Inferior parietal cortex (tissue), 1 donor: Measurements from ENCODE around the gene EVI5.
"Not testable (repeated sequence)": the region's sequence is repeated elsewhere in the genome, so short reads cannot be mapped to it uniquely, and the experiment has no call there.

ENCODE experiments used
- DNase-seq: peaks from one replicate; pipeline ENCODE4 v3.0.0-alpha.2; 2016; ENCODE audit errors: extremely low spot score

Gene EVI5

DNA sequence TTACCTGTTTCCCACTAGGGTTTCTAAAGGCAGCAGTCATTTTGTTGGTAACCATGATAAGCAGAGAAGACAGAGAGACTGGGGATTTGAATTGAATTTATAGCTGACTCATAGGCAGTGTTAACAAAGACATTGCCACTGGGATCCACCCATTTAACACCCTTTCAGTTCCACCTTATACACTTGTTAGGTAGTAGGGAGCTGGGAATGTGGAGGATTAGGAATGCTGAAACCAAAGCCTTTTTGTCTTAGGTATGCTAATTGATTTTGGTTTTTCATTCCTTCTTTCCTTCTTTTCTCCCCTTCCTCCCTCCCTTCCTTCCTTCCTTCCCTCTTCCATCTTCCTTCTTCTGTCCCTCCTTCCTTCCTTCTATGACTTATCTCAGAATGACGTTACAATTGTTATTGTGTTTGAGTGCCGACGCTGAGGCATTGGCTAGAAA, 7.5 kb upstream of the EVI5 start:
- DNase-seq, result no peak

DNA sequence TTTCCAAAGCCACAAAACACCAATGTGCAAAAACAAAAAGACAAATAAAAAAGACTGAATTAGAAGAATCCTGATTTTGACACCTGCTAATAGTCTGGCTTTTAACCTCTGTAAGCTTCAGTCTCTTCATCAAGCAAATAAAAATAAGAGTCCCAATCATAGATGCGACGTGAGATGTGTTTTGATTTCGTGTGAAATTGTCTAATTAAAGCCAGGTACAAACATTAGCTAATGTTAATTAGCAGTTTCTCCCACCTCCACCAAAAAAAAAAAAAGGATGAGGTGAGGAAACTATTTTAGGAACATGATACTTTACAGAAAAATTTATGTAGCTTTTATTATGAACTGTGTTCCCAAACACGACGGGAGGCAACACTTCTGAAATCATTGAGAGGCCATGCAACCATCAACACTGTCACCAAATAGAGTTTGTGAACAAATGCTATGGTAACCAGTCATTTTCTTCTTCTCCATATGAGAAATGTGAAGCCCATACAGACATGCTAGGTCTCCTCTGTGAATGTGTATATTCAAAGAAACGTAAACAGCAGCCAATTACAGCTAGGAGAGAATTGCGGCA, 6.7 kb upstream of the EVI5 start:
- DNase-seq, result no peak

DNA sequence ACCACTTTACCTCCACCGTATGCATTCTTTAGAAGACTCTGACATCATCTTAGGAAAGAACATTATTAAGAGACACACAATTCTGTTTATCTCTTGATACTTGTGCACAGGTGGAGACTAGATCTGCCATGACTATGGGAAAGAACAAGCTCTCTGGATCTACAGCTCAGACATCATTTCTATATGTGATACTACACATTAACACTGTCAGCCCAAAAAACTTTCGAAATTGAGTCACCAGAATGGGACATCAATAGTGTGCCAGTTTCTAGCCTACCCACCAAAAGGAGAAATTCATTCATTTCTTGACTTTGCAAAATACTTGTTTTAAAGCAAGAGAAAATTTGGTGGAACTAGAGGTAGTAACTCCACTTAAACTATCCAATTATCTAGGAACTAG, 6.0 kb upstream of the EVI5 start:
- DNase-seq, result no peak

DNA sequence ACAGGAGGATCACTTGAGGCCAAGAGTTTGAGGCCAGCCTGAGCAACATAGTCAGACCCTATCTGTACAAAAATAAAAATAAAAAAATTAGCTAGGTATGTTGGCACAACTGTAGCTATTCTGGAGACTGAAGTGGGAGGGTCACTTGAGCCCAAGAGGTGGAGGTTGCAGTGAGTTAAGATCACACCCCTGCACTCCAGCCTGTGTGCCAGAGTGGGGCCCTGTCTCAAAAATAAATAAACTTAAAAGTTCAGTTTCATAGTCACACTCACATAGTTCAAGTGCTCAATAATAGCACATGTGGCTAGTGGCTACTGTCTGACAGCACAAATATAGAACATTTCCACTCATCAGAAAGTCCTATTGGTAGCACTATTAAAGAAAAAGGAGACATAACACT, 5.2 kb upstream of the EVI5 start:
- DNase-seq, result no peak

DNA sequence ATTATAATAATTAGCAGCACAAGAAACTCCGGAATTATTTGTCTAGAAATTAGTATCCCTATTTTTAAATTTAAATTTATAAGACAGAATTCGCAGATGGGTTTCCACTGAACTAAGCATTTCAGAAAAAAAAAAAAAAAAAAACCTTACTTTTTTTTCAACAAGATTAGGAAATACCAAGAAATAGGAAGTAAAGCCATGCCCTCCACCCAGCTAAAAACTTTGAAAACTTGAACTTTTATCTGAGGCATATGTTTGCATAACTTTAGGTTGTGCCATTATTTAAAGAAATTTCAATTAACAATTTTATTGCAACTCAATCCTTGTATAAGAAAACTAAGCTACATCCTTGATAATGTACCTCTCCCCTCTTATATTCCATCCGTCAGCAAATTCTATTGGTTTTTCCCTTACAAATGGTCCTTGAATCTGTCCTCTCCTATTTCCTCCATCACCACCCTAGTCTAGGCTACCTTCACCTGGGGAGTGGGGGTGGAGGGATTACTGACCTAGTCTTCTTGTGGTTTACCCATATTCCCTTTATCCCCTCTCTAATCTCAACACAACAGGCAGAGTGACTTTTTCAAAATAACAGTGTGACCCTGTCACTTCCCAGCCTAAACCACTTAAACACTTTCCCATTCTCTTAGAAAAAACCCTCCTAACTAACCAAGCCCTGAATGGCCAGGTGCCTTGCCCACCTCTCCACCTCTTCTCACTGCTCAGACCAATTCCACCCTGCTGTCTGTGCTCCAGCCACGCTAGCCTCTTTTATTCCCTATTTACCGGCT, 1.4 kb upstream of the EVI5 start:
- DNase-seq, result no peak

DNA sequence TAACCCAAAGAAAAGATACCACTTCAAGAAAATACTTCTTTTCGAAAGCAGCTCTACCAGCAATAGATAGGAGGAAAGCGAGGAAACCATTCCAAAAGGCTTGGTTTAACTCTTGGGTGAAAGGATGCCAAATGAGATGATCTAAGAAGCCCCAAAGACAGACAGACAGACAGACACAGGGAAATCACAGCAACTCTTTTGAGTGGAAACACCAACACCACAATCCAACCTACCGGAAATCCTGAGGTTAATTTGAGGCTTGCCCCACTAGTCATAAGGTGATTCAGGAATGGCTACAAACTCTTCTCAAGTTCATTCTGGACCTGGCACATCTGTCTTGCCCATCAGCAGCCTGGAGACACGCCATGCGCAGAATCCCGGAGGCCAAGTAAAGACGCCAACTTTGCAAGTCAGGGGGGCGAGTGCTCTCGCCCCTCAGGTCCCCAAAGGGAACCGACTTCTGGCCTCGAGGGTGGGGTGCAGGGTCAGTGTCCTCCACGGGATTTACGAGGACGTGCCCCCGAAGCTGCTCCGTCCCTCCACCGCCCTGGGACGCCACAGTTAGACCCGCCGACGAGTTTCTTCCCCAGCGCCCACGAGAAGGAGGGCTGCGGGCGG, 778 bp downstream of the EVI5 start:
- DNase-seq, result no peak

DNA sequence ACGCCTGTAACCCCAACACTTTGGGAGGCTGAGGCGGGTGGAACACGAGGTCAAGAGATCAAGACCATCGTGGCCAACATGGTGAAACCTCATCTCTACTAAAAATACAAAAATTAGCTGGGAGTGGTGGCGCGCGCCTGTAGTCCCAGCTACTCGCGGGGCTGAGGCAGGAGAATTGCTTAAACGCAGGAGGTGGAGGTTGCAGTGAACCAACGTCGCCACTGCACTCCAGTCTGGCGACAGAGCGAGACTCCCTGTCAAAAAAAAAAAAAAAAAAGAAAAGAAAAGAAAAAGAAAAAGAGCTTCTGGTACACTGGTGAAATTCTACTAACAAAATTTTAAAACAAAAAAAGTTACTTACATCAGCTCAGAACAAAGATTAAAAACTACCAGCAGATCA, 1.4 kb downstream of the EVI5 start:
- DNase-seq, result not testable (repeated sequence)

DNA sequence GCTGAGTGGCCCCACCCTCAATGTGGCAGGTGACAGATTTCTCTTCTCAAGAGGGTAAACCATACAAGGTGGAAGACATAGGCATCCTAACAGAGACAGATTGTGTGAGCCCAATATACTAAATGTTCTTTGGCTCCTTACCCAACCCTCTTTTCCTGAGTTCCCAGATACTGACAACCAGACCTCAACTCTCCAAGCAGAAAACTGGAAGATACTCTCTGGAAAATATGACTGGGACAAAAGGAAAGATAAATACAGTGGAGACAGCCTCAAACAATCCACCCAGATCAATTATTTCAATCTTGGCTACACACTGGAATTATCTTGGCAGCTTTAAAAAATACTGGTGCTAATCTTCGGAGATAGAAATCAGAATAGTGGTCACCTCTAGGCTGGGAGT, 6.5 kb downstream of the EVI5 start:
- no peak for DNase-seq

DNA sequence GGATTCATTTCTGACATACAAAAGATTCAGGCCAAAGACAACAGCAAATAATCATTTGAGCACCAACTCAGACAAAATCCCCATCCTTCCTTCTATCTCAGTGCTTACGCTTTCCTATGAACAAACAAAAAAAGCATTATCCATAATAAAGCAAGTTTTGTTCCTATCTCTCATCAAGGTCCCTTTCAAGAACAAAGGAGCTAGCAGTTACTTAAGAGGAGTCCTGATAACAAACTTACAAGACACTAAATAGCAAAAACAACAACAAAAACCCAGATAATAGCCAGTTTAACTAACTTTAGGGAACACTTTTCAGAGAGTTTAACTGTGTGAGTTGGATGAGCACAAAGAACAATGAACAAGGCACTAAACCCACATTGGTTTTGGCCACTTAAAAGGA, 10.5 kb downstream of the EVI5 start:
- no peak for DNase-seq

DNA sequence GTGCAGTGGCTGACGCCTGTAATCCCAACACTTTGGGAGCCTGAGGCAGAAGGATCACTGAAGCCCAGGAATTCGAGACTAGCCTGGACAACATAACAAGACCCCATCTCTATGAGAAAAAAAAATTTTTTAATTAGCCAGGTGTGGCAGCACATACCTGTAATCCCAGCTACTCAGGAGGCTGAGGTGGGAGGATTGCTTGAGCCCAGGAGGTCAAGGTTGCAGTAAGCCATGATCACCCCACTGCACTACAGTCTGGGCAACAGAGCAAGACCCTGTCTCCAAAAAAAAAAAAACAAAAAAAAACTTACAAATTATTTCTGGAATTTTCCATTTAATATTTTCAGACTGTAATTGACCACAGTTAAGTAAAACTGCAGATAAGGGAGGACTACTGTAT, 11.2 kb downstream of the EVI5 start:
- not testable (repeated sequence) for DNase-seq

DNA sequence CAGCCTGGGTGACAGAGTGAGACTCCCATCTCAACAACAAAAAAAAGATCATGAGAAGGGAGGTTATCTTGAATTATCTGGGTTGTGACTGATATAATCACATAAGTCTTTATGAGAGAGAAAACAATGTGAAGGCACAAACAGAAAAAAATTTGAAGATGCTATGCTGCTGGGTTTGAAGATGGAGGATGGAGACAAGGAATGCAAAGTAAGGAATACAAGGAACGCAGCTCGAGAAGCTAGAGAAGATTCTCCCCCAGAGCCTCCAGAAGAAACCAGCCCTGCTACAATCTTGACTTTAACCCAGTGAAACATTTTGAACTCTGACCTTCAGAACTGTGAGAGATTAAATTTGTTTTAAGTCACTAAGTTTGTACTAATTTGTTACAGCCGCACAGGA, 15.1 kb downstream of the EVI5 start:
- DNase-seq, result no peak

DNA sequence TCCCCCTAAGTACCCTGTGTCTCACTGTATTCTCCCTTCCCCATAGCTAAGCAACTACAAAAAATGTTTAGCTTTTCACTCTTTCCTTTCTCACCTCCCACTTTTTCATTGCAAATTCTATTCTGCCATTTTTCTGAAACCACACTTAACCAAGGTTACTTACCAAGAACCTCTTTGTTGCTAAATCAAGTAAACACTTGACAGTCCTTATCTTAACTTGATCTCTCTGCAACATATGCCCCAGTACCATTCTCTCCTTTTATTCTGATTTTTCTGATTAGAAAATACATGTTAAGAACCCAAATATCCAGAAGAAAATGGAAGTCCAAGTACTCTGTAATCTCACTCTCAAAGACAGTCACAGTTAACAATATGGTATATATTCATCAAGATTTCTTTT, 16.0 kb downstream of the EVI5 start:
- no peak for DNase-seq

DNA sequence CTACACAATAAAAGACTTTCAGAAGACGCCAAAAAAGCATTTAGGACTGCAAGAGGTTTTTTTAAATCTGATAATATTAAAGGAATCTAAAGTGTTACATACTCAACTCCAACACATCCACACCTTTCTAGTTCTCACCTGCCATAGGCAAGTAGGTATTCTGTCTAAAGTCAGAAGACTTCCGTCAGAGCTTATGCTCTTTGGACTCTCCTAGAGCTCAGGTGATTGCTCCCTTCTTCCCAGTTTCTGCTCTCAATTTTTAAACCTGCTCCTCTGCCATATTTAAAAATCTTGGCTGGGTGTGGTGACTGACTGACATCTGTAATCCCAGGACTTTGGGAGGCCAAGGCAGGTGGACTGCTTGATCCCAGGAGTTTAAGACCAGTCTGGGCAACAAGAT, 16.6 kb downstream of the EVI5 start:
- DNase-seq, result no peak

DNA sequence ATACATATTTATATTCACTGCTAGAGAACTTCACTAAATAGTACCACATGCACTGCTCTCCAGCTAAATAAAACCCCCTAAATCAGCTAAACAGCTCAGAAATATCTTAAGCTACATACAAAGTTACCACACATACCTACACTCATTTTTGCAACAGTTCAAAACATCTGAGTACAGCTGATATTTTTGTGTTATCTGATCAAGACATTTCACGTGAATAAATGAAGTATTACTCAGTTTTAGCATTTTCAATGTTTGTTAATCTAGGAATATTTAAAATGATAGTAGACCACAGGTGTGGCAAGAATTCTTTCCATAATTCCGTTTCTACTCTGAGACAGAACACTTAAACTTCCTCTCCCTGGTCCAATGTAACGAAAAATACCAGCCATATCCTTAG, 20.8 kb downstream of the EVI5 start:
- DNase-seq, result no peak

DNA sequence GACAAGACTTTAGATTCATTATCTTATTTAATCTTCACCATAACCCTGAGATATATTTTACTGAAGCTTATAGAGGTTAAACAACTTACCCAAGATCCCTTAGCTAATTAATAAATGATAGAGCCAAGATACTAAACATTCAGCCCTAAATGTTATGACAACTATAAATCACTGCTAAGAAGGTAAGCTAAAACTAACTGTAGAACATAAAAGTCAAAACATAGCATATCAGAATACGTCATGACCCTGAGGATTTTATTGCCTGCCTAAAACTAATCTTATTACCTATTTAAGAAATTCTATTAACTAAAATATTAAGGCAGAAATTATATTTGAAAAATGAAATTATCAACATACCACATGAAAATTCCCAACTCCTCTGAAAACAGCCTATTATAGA, 22.6 kb downstream of the EVI5 start:
- no peak for DNase-seq

DNA sequence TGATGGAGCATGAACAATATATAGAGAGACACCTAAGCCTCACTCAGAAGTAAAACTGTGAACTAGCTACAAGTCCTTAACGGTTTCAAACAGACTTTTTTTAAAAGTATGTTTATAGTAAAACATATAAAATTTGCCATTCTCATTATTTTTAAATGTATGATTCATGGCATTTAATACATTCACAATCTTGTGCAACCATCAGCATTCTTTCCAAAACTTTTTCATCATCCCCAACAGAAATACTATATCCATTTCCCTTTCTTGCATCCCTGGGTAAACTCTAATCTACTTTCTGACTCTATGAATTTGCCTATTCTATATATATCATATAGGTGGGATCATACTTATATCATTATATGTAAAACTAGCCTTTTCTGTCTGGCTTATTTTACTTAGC, 25.5 kb downstream of the EVI5 start:
- DNase-seq, result no peak

DNA sequence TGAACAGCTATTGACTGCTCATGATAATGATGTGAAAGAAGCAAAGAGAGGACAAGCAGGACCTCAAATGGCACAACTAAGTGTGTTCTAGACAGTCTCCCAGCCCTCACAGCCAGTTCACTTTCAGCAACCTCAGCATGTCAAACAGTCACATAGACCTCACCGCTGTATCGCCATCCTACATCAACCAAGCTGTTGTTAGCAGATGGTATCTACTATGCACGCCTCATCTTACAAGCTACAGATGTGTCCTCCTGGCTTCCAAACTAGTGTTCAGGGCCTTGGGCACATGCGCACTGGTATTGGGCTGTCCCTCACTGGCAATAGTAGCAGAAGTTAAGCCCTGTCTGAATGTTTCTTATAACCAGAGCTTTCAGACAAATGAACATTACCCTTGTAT, 28.4 kb downstream of the EVI5 start:
- DNase-seq, result no peak

DNA sequence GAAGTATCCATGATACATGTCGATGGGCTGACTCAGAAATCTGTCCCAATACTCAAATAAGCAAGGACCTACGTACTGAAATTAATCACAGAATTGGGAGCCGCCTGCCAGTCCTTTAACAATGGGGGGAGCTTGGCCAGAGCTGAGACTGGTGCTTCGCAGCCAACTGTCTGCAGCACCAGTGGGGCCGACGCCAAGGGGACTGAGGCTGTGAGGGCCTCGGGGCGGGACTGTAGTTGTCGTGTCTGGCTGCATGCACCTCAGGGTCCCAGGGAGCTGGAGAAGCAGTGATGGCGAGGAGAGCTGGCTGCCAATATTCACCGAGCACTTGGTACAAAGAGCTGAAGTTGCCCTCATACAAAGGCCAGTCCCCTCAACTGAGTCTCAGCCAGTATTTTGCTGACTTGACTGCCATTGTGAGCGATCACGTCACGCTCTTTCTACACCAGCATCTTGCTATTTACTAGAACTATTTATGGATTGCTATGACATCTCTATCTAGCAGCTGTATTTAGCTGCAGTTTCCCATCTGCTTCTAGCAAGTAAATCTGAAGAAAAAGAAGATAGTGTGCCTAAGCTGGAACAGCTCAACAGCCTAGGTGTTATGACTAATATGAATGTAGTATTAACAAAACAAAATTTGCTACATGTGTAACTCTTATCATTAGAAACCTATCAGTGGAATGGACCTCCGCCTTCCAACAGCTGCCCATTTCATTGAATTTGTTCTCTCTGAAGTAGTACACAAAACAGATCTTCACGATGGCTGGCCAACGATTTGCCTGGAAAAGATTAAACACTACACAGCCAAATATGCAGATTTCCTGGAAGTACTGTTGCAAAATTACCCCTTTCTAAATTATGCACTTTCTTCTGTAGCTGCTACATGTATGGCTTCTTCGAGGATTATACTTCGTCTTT, 29.1 kb downstream of the EVI5 start:
- DNase-seq, result peak; percentile 51

DNA sequence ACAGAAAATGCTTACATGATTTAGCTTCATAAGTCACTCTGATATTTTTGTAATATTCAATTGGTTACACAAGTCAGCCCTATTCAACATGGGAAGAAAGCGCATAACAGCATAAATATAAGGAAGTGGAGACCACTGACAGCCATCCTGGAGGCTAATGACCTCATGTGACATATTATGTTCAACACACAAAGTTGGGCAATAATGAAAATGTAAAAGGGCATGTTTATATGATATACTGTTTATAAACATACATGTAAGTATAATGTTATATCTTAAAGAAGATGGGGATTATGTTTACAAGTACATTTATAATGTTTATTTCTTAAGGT, 30.2 kb downstream of the EVI5 start:
- DNase-seq, result no peak

DNA sequence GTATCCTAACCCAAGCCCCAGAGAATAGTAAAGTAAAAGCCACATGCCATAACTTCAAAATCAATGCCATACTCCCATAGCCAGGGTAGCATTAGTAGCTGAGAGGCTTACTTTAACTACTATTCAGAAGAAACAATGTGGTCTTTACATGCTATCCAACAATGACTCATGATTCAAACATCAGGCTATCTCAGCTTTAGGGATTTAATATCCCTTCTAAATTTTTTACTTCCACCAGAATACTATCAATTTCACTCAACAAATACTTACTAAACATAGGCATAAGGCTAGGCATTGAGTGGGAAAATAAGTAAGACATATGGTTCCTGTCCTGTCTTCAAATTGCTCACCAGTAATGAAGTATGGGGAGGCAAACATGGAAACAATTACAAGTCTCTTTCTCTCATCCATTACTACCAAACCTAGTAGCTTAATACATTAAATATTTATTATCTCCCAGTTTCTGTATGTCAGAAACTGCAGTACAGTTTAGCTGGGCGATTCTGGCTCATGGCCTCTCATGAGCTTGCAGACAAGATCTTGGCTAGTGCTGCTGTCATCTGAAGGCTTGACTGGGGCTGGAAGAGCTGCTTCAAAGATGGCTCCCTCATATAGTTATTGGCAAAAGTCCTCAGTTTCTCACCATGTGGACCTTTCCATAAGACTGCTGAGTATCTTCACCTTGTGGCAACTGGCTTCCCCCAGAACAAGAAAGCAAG, 30.7 kb downstream of the EVI5 start:
- no peak for DNase-seq

DNA sequence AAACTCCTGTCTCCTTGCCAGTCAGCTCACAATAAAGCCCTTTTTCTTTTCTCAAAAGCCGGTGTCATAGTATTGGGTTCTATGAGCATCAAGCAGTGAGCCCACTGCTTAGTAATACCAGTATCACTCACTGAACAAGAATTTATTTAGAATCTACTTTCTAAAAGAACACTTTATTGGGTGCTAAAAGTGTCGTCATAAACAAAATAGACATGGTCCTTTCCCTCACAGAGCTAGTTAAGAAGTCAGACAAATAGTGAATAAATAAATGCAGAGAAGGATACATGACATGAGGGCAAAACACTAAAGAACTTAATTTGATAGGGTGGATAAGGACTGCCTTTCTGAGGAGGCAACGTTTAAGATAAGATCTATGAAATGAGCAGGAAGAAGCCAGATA, 32.2 kb downstream of the EVI5 start:
- DNase-seq, result no peak
